Endothelial cell of coronary artery (primary cell): ENCODE data around the gene ZNF300. TPM values are rescaled to one million over a fixed set of nuclear protein-coding genes. Genes with fewer than 3 reads are reported as not detected.

Experiments
- total RNA-seq: library from RNA; depleted of rRNA; stranded (reverse); fragments of >200 nt; gene quantifications from 2 replicates; pipeline ENCODE4 v1.2.3, GENCODE V29; 2014

ZNF300 gene
- 4.7 and 8.5 TPM in 2 replicates for total RNA-seq

GRCh38 chr5:150904479-150905311 is at the start of gene ZNF300:
ZNF300 (minus strand) TSS chr5:150904980; CDS start chr5:150903155, 1,825 bp downstream.

GRCh38 chr5:150846308-150846653 is 58.5 kb downstream of the ZNF300 start, which contains the start of gene IRGM:
IRGM (plus strand) TSS chr5:150846521; CDS start chr5:150848124, 1,603 bp downstream.

Other genes starting within 250 kb of the ZNF300 start
- 0.18 and 0.94 TPM in 2 replicates for gene MYOZ3, start 243.7 kb downstream of the ZNF300 start, total RNA-seq
- gene RBM22, start 203.9 kb downstream of the ZNF300 start, total RNA-seq, result 18.5 and 18.9 TPM in 2 replicates
- 25.9 and 29.9 TPM in 2 replicates for gene DCTN4, start 146.0 kb downstream of the ZNF300 start, total RNA-seq
- gene SMIM3, start 126.2 kb downstream of the ZNF300 start, total RNA-seq, result 2.7 and 8.5 TPM in 2 replicates
- not detected in 2 replicates for gene IRGM, start 58.5 kb downstream of the ZNF300 start, total RNA-seq
- gene GPX3, start 115.6 kb upstream of the ZNF300 start, total RNA-seq, result 3.8 and 5.1 TPM in 2 replicates
- 66.2 and 149 TPM in 2 replicates for gene TNIP1, start 176.1 kb upstream of the ZNF300 start, total RNA-seq